ENCODE results near the gene SPRYD7. TPM values are rescaled to one million over a fixed set of nuclear protein-coding genes. Genes with fewer than 3 reads are reported as not detected.

Gene SPRYD7
- total RNA-seq, 1 donor from 2014 or later = 13.0 TPM

DNA sequence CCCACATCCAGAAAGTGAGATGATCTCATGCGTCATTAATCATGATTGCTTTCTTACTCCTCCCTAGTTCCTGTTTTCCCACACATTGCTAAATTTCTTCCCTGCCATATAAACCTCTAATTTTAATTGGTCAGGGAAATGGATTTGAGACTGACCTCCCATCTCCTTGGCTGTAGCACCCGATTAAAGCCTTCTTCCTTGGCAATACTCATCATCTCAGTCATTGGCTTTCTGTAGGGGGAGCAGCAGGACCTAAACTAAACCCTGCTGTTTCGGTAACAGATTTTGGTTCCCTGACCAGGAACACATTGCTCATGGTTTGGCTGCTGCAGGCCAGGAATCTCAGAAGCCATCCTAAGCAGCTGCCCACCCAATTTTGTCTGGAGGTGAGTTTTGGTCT is 61.7 kb downstream of the SPRYD7 start:
- DNase-seq (ENCODE audit: low spot score) = no peak
- intact Hi-C loops (cut with DNase I) = no loop called here

- intact Hi-C loops (cut with DNase I) = no loop called here
- DNase-seq (ENCODE audit: low spot score) = no peak
Observed at GRCh38 chr13:49869519-49869918, 66.6 kb downstream of the SPRYD7 start.

DNA sequence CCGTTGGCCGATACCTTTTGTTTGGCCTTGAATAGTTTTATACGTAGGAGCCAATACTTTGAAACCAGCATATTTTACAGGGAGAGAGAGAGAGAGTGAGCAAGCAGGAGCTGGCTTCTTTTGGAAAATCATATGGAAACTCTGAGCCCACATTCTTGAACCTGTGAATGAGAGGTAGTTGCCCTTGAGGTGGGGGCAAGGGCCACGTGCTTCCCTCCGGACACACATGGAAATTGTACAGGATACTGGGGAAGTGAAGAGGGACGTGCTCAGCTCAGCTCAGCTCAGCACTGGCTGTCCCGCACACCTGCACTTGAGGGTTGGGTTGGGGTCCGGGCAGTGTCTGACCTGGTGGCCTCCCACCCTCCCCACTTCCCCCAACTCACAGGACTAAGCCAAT is 68.3 kb downstream of the SPRYD7 start:
- DNase-seq (ENCODE audit: low spot score) = no peak
- intact Hi-C loops (cut with DNase I) = no loop called here

GRCh38 chr13:49865218-49865617 is 70.9 kb downstream of the SPRYD7 start:
- intact Hi-C loops (cut with DNase I) = no loop called here
- no peak for DNase-seq (ENCODE audit: low spot score)

- DNase-seq (ENCODE audit: low spot score) = no peak
- intact Hi-C loops (cut with DNase I) = no loop called here
Observed at GRCh38 chr13:49864509-49864908, 71.6 kb downstream of the SPRYD7 start.

Other genes with a start within 250 kb of the SPRYD7 start
- gene EBPL, start 244.9 kb downstream of the SPRYD7 start, total RNA-seq = 6.7 TPM
- gene KPNA3, start 143.7 kb downstream of the SPRYD7 start, total RNA-seq = 46.7 TPM
- 19.2 TPM for gene TRIM13, start 60.7 kb upstream of the SPRYD7 start, total RNA-seq
- gene KCNRG, start 79.1 kb upstream of the SPRYD7 start, total RNA-seq = not detected

Data from cardiac septum (tissue), 1 donor.